H1 (cell line): Measurements from ENCODE around the gene TBC1D16. TPM values are rescaled to one million over a fixed set of nuclear protein-coding genes. Genes with fewer than 3 reads are reported as not detected.
A peak's percentile ranks its signal among the peaks of the same experiment; 100 is the strongest.

Experiments used
- ATF3 ChIP-seq: IDR thresholded peaks from 2 replicates; pipeline ENCODE4 v1.6.1; 2011; ENCODE audit warnings: low read depth, mild to moderate bottlenecking, low read length; ENCODE audit not compliant: insufficient read depth
- CBX5 ChIP-seq: fragments of 300-800, 300-1000 bp; sonication (generic); IDR thresholded peaks from 2 replicates; pipeline ENCODE4 v1.7.1; 2016; ENCODE audit warnings: antibody characterized with exemption, low read length, low read depth
- CTBP2 ChIP-seq: IDR thresholded peaks from 2 replicates; pipeline ENCODE4 v1.7.0; 2011; ENCODE audit warnings: borderline replicate concordance, mild to moderate bottlenecking, moderate library complexity, mixed read lengths, low read length; ENCODE audit not compliant: insufficient read depth, insufficient read length
- FOSL1 ChIP-seq: IDR thresholded peaks from 2 replicates; pipeline ENCODE4 v1.6.1; 2011; ENCODE audit warnings: mild to moderate bottlenecking, low read depth, low read length, moderate library complexity; ENCODE audit not compliant: insufficient read depth
- KDM5A ChIP-seq: fragments of 200-600 bp; IDR thresholded peaks from 2 replicates; pipeline ENCODE4 v1.7.1; 2012; ENCODE audit warnings: mild to moderate bottlenecking, low read length, inconsistent platforms, mixed read lengths
- RBBP5 ChIP-seq: IDR thresholded peaks from 2 replicates; pipeline ENCODE4 v1.7.1; 2012; ENCODE audit warnings: low read depth, mild to moderate bottlenecking, inconsistent platforms, low read length, moderate library complexity, borderline replicate concordance
- RFX5 ChIP-seq: IDR thresholded peaks from 2 replicates; pipeline ENCODE4 v1.6.1; 2011; ENCODE audit warnings: low read depth, low read length, improper control_type of control experiment, borderline replicate concordance
- SAP30 ChIP-seq: fragments of 300-600 bp; sonication (generic); IDR thresholded peaks from 2 replicates; pipeline ENCODE4 v1.7.1; 2012; ENCODE audit warnings: low read length, moderate library complexity, mild to moderate bottlenecking, inconsistent platforms; ENCODE audit not compliant: insufficient read depth, insufficient replicate concordance
- SIN3A ChIP-seq, 2 experiments: IDR thresholded peaks in 1 of 2; conservative IDR thresholded peaks in 1 of 2; 2 replicates each; pipeline ENCODE4 v1.6.1; 2011 to 2012; ENCODE audit warnings: low read length in 2 of 2, improper control_type of control experiment in 1 of 2, low read depth in 1 of 2, mild to moderate bottlenecking in 1 of 2
- SIX5 ChIP-seq: IDR thresholded peaks from 2 replicates; pipeline ENCODE4 v1.6.1; 2011; ENCODE audit warnings: mild to moderate bottlenecking, low read depth, low read length
- SUZ12 ChIP-seq: fragments of 200-600 bp; sonication (generic); IDR thresholded peaks from 2 replicates; pipeline ENCODE4 v1.6.1; 2012; ENCODE audit warnings: mild to moderate bottlenecking, inconsistent platforms, low read length, moderate library complexity, mixed read lengths
- TAF7 ChIP-seq: optimal IDR thresholded peaks from 2 replicates; pipeline ENCODE3; 2011; ENCODE audit warnings: low read depth, mild to moderate bottlenecking, inconsistent platforms, low read length, moderate library complexity, borderline replicate concordance
- TBP ChIP-seq: IDR thresholded peaks from 2 replicates; pipeline ENCODE4 v1.6.1; 2011; ENCODE audit warnings: low read depth, low read length, improper control_type of control experiment
- polyA plus RNA-seq, 7 experiments: library from polyadenylated mRNA; depleted of rRNA in 3 of 7; stranded (reverse) in 5 of 7; unstranded in 2 of 7; fragments of >200 nt in 5 of 7; fragments of 200-250 nt in 2 of 7; gene quantifications; 1 replicate in 5 of 7; 2 replicates in 1 of 7; 4 replicates in 1 of 7; pipeline versions ENCODE4 v1.2.1 to v1.2.3, GENCODE V29; 2011 to 2013; ENCODE audit warnings: missing spikeins in 2 of 7, mixed read lengths in 2 of 7
- total RNA-seq: library from RNA; stranded (reverse); fragmentation: NEBNext Ultra II Directional; extraction: Animal tissue kit (Norgen Biotek cat#: 25700); gene quantifications from 2 replicates; pipeline ENCODE4 v1.2.1, GENCODE V29; 2021
- TF ChIP-seq, protein P1 (sequence below): IDR thresholded peaks from 2 replicates; pipeline ENCODE4 v1.6.1; 2012; ENCODE audit warnings: inconsistent platforms

The TBC1D16 gene
- total and polyA plus RNA-seq, 2 of the 8 experiments (the other 6 are each of a cell fraction or from before 2014, with no cell fraction given) = 21.1 to 109 TPM

DNA sequence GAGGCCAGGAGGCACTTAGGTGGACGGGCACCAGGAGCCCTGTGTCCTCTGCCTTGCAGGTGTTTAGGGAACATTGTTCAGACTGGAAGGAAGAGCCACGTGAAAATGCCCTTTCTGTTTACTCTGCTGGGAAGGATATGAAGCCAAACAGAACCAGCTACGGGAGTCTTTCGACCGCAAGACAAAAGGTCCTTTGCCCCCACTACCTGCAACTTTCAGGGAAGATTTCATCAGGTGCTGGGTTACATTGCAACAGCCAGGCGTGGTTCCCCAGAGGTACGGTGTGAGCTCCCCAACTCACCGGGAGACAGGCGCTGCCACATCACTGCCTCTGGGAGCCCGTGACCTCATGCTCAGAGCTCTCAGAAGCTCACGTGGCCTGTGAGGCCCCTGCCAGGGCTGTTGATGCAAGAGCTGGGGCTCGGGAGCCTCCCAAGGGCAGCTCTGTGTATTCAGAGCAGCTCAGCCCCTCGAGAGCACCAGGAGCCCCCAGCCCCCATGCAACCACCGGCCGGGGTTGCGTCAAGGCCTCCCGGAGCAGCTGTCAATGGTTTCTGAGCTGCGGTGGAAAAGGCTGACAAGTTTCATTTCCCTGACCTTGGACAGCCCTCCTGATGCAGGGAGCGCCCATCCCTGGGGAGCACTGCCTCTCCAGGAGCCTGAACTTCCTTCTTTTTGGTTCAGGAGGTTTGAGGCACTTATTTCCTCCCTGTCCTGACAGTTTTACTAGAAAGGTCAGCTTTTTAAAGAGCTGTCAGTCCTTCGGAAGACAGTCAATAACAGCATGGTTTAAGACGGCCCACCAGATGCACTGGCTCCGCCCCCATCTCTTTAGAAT lies 42.1 kb downstream of the TBC1D16 start (continued):
- TF ChIP-seq, protein P1, sequence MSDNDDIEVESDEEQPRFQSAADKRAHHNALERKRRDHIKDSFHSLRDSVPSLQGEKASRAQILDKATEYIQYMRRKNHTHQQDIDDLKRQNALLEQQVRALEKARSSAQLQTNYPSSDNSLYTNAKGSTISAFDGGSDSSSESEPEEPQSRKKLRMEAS = peak; percentile 42; the same call in 1 of the 2 replicates
- TF ChIP-seq TBP (0 out of 2 replicates have a peak, but pooled peaks have one; percentile 16), SUZ12 (no peak), SIN3A (conservative IDR thresholded peaks at IDR 0.05 in 1 of 2, IDR thresholded peaks at IDR 0.05 in 1 of 2; ENCODE audit: low read depth in 1 of 2, low read length in 2 of 2) (peak in 1 of 2 experiments; percentile 36; a peak in 1 of 4 replicates), CBX5 (no peak), RFX5 (no peak), KDM5A (no peak), RBBP5 (no peak), SAP30 (peak; percentile 53), SIX5 (no peak), TAF7 (no peak), ATF3 (0 out of 2 replicates have a peak, but pooled peaks have one; percentile 14), FOSL1 (no peak), CTBP2 (peak; percentile 48)
